GM18870 (cell line): ENCODE results near the gene UAP1.
A peak's percentile ranks its signal among the peaks of the same experiment; 100 is the strongest.

Experiments used
- ATAC-seq: cut with Tn5 transposase; IDR thresholded peaks from one replicate; pipeline ENCODE4 v1.9.1; 2021; ENCODE audit warnings: moderate library complexity; ENCODE audit not compliant: unreplicated experiment

The UAP1 gene

DNA sequence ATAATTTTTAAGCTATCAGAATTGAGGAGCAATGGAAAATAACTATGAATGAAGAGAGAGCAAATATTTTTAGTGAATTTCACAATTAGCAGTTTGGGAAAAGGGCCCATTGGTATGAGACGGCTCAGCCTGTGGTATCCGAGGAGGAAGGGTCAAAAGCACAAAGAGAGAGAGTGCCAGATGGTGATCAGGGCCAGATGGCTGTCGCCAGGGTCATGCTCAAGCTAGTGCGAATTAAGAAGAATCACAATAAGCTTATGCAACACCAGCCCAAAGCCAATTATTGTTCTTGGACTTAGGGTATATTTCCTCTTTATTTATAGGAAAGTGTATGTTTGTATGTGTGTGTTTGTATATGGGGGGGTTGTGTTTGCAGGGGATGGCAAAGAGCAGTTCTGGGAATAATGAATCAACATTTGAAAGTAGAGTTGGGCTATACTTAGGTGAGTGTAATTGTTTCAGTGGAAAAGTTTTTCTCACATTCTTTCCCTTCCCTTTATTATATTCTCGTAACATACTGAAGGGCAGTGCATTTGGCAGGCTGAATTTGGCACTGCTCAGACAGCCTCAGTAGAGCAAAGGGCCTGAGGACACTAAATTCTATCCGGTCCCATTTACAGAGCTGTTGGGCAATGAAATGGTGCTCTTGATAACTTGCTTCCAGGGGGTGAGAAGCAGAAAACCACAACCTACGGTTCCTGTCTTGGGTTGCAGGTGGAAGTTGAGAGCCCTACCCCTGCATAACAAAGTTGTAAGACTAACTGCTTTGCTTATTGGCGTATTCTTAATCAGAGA lies 51.3 kb downstream of the UAP1 start:
- no peak for ATAC-seq

- ATAC-seq, result no peak
Measured at GRCh38 chr1:162616848-162617247, 55.3 kb downstream of the UAP1 start.

GRCh38 chr1:162617513-162617912 lies 56.0 kb downstream of the UAP1 start:
- no peak for ATAC-seq

GRCh38 chr1:162619076-162619475 lies 57.6 kb downstream of the UAP1 start:
- no peak for ATAC-seq

DNA sequence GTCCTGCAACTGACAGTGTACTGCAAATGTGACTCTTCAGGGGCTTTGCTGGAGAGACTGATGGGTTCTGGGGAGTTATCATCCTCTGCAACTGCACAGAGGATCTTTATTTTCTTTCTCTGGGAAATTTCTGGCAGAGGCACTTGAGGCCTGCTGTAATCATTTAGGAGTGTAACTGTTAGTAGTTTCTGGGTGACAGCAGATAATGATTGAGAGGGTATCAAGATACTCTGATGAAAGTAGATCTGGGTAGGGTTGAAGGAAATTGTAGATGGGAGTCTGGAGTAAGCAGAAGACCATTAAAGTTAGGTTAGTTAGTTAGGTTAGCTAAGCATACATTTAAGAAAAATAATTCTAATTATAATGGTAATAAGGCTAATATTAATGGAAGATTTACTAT lies 59.7 kb downstream of the UAP1 start:
- no peak for ATAC-seq

GRCh38 chr1:162625679-162626078 lies 64.2 kb downstream of the UAP1 start:
- no peak for ATAC-seq

DNA sequence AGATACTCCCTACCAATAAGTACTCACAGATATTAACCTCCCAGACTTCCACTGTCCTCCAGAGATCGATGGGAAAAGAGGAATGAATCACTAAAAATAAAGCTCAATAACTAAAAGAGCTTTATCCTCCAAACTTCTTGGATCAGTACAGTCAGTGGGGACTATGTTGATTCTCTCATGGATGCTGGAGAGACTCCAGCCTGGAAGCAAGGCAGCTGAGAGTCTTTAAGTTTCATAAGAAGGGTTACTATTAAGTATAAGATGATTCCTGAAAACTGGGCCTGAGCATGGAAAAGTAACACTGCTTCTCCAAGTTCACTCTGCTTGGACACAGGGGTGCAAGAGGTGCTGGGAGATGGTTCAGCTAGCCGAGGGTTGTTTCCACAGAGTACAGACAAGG lies 64.6 kb downstream of the UAP1 start:
- ATAC-seq, result no peak

GRCh38 chr1:162626761-162627160 lies 65.2 kb downstream of the UAP1 start:
- no peak for ATAC-seq

- ATAC-seq, result no peak
Measured at GRCh38 chr1:162627662-162628296, 66.3 kb downstream of the UAP1 start.

- no peak for ATAC-seq
Measured at GRCh38 chr1:162629077-162629627, 67.6 kb downstream of the UAP1 start.

DNA sequence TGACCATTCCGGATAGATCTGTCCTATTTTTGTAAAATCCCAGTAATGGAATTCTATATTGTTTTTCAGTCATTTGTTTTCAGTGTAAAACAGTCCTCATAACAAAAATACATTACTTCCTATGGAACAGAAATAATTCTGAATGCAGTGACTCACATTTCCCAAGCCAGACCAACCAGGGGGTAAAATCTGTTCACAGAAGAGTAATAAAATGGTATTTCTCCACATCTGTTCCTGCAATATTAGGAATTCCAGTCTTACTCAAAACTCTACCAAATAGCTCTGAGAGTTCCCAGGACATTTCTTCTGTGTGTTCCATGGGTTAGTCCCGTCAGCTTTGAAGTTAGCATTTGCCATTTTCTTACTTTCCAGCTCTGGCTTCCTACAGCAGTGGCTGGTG lies 68.1 kb downstream of the UAP1 start:
- no peak for ATAC-seq

- no peak for ATAC-seq
Measured at GRCh38 chr1:162631546-162632191, 70.1 kb downstream of the UAP1 start.

- ATAC-seq, result no peak
Measured at GRCh38 chr1:162632217-162632666, 70.7 kb downstream of the UAP1 start, which contains the start of gene DDR2. DDR2 (plus strand) TSS chr1:162632464; CDS start chr1:162719064, 86,600 bp downstream.

DNA sequence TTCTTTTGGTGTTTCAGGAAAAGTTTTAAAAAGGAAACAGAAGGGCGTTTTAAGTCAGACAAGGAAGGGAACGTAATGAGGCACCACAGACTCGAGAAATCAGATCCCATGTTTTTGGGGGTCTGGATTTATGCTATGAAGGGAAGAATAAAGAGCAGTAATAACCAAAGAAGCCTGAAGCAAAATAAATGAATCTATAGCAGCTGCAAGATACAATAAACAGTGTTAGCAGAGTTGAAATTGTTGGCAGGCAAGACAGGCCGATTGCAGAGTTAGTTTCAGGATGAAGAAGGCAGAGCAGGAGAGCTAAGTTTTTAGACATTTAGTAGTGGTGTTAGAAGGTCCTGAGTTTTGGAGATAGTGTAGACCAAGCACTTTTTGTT lies 71.2 kb downstream of the UAP1 start:
- no peak for ATAC-seq

GRCh38 chr1:162633081-162633762 lies 71.7 kb downstream of the UAP1 start:
- ATAC-seq, result peak; percentile 66

DNA sequence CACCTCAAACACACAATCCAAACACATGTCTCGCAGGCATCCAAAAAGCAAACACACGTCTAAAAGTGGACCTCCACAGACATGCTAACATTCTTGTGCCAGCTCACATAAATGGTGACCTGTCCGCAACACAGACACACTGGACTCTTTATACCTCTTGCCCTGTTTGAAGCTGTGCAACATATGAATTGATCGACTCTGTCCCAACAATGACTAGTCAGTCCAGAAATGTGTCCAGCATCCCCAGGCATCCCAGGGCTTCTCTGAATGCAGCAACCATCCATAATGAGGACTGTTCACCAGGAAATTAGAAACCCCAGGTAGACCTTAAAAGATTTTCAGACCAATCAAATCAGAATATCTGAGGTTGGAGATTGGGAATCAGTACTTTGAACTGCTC lies 73.9 kb downstream of the UAP1 start:
- no peak for ATAC-seq

DNA sequence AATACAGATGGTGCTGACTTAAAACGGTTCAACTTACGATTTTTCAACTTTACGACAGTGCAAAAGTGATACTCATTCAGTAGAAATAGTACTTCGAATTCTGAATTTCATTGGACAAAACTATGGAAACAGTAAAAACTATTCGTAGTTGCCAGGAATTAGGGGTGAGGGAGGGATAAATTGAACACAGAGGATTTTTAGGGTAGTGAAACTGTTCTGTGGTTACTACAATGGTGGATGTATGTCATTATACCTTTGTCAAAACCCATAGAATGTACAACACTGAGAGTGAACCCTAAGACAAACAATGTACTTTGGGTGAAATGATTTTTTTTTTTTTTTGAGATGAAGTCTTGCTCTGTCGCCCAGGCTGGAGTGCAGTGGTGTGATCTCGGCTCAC lies 78.2 kb downstream of the UAP1 start:
- ATAC-seq, result peak; percentile 54

GRCh38 chr1:162641114-162641513 lies 79.6 kb downstream of the UAP1 start:
- ATAC-seq, result no peak

DNA sequence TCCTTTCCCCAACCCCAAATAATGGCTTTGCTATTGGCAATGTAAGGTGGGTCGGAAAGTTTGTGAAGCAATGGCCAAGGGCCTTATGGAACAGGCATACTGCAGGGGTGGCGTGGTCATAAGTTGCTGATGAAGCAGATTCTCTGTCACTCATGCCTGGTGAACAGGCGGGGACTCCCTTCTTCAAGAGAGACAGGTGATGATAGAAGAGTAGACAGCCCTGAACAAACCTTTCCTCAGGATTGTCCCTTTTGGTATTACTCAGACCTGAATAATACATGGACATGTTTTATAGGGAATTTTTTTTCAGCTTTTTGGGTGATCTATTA lies 83.4 kb downstream of the UAP1 start:
- no peak for ATAC-seq

DNA sequence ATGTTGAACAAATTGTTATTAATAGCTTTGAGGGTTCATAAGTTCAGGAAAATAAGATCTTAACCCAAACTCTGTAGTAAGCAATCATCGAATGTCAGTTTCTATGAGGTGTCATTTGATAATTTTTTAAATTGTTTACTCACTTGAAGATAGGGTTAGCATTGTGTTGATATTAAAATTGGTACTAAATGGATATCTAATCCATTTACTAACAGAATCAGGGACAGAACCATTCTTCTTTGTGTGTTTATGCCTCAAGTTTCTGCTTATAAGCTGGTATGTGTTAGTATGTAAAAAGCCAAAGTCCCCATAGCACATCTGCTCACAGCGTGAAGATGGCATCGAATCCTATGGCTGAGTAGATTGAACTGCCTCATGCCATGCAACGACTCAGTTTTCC lies 84.1 kb downstream of the UAP1 start:
- ATAC-seq, result no peak

- no peak for ATAC-seq
Measured at GRCh38 chr1:162649583-162649982, 88.1 kb downstream of the UAP1 start.
